Putamen (tissue), 1 donor: ENCODE results near the gene ZMIZ1.
"Not testable (repeated sequence)": the region's sequence is repeated elsewhere in the genome, so short reads cannot be mapped to it uniquely, and the experiment has no call there.

Experiments
- DNase-seq: peaks from one replicate; pipeline ENCODE4 v3.0.0-alpha.2; 2016; ENCODE audit warnings: low spot score

ZMIZ1 gene

DNA sequence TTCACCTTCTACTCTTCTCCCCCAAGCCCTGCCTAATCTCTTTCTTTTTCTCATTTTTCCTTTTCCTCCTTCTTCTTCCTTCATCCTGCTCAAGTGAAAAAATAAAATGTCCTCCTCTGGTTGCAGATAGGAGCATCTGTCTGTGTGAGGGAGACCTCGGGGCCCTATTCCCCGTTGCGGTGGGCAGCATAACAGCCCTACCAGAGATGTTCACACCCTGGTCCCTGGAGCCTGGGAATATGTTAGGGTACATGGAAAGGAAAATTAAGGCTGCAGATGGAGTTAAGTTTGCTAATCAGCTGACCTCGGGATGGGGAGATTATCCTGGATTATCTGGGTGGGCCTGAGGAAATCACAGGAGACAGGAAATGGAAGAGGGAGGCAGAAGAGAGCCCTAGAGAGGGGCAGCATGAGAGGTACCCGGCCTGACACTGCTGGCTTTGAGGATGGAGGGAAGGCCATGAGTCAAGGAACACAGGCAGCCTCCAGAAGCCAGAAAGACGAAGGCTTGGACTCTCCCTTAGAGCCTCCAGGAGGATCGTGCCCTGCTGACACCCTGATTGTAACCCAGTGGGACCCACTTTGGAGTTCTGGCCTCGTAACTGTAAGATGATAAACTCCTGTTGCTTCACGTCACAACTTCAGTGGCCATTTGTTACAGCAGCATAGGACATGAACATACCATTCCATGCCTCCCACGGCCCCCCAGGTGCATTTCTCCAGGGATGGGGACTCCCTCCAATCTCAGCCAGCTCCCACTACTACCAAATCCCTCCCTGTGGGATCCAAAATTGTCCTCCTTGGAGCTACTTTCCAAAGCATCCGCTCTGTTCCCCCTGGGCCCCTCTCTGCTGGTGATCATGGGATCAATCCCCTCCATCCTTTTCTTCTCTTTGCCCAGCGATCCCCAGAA, 39.0 kb upstream of the ZMIZ1 start:
- DNase-seq, result no peak

DNA sequence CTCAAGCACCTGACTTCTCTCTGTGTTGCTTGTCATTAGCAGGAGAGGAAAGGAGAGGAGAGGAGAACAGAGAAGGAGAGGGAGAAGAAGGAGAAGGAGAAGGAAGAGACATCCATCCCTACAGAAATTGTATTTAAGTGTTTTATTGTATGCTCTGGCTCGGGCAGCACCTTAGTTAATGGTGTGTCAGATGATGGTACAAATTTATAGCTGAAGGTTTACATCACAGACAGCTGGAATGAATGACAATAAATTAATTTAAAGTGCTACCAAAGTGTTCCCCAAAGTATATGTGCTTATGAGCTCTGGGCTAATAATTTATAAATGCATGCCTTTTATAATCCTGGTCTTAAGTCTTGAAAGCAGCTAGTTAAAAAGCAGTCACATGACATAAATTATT, 38.1 kb upstream of the ZMIZ1 start:
- DNase-seq, result no peak

DNA sequence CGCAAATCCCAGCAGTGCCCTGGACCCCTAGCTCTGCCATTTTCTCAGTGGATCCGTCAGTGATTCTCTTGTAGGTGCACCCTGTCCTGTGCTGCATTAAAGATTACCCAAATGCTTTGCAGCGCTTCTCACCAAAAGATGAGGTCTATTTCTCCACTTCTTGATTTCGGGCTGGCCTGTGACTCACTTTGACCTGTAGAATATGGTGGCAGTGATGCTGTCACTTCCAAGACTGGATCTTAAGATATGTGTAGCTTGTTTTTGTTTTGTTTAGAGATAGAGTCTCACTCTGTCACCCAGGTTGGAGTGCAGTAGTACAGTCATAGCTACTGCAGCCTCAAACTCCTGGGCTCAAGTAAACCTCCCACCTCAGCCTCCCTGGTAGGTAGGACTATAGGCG, 37.0 kb upstream of the ZMIZ1 start:
- DNase-seq, result no peak

DNA sequence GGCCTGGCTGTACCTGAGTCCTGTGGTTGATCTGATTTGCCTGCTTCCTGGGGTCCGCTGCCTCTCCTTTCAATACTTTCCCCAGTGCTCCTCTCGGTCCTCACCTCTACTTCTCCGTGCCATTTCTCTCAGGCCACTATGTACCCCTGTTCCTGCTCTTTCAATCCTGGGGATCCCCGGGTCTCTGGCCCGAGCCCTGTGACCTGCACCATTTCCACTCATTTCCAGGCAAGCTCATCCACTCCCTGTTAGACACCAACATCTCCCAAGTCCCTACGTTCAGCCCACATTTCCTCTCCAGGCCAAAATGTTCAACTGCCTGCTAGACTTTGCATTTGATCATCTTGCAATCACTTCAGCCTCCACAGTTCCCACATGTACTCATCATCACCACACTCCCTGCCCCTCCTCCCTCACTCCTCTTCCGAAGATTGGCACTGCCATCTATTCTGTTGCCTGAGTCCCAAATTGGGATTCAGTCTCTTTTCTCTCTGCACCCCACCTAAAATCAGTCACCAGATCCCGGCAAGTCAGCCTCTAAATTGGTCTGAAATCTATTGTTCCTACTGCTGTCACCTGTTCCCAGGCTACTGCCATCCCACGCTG, 34.4 kb upstream of the ZMIZ1 start:
- no peak for DNase-seq

DNA sequence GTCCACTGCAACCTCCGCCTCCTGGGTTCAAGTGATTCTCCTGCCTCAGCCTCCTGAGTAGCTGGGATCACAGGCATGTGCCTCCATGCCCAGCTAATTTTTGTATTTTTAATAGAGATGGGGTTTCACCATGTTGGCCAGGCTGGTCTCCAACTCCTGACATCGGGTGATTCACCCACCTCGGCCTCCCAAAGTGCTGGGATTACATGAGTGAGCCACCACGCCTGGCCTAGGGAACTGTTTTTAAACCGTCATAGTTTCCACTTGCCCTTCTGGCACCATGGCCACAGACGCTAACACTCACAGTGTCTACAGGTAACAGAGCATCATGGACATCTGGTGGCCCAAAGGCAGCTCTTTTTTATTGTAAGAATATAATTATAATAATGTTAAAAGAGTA, 32.4 kb upstream of the ZMIZ1 start:
- not testable (repeated sequence) for DNase-seq

DNA sequence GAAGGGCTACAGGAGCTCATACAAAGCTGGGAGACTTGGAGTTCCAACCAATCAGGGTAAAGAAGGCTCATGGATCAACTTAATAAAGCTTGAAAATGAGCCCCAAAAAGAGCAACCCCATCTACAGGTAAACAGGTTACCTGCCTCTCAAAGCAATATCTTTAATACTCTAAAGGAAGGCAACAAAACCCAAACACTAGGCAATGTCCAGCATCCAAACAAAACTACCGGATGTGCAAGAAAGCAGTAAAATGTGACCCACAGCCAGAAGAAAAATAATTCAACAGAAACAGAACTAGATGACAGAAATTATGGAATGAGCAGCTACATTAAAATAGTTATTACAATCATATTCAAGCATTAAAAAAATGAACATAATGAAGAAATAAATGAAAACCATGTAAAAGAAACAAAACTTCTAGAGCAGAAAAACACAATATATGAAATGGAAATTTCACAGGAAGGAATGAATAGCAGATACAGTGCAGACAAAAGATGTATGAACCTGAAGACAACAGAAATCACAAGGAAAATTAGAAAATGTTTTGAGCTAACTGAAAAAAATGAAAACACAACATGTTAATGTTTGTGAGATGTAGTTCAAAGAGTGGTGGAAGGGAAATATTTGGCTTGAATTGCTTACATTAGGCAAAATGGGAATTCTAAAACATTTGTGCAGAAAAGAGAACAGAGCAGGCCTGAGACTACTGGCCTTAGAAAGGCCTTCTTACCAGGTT, 30.5 kb upstream of the ZMIZ1 start:
- no peak for DNase-seq

DNA sequence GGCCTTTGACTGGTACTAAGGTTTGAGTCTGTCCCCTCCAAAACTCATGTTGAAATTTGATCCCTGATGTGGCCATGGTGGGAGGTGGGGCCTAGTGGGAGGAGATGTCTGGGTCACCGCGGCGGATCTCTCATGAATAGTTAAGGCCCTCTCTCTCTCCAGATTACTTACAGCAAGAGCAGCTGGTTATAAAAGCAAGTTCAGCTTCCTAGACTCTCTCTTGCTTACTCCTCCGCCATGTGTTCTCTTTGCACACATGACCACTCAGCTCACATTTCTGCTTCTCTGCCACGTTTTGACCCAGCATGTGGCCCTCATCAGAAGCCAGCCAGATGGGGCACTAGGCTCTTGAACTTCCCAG, 29.9 kb upstream of the ZMIZ1 start:
- DNase-seq, result no peak

DNA sequence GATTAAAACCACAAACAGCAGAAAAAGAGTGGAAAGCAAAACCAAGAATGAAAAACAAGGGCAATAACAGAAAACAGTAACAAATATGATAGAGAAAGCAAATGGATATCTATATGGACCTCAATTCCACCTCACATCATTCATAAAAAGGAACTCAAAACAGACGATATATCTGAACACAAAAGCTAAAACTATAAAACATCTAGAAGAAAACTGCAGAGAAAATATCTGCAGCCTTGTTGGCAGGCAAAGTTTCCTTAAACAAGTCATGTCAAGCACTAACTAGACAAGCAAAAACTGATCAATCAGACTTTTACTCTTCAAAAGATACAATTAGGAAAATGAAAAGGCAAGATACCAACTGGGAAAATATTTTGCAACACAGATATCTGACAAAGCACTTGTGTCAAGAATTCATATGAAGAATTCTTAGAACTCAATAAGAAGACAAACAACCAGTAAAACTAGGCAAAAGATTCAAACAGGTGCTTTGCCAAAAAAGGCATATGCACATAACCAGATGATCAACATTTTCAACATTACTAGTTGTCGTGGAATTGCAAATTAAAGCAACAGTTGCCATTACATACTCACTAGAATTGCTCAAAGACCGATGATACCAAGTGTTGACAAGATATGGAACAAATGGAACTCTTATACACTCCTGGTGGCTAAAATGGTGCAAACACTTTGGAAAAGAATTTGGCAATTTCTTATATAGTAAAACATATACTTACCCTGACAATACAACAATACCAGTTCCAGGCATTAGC, 25.9 kb upstream of the ZMIZ1 start:
- DNase-seq, result no peak

DNA sequence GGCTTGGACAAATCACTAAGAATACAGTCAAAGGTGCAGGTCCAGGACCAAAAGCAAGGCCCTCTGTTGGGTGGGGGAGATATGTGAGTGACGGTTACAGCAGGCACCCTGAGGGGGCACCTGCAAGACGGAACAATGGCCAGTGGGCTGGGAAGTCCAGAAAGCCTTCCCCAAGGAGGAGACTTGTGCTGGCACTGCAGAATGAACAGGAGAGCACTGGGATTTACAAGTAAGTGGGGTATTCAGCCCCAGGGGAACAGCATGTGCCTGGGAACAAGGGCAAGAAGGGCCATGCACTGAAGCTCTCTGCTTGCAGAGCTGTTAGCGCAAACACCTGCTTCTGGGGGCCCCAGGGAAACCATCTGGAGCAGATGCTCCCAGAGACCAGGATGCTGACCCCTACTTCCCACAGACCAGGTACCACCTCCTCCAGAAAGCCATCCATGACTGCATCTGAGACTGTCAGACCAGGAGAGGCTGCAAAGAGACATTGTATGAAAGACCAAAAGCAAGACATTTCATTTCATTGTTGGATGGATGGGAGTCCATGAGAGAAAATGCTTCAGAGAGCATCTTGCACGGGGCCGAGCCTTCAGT, 24.6 kb upstream of the ZMIZ1 start:
- no peak for DNase-seq

DNA sequence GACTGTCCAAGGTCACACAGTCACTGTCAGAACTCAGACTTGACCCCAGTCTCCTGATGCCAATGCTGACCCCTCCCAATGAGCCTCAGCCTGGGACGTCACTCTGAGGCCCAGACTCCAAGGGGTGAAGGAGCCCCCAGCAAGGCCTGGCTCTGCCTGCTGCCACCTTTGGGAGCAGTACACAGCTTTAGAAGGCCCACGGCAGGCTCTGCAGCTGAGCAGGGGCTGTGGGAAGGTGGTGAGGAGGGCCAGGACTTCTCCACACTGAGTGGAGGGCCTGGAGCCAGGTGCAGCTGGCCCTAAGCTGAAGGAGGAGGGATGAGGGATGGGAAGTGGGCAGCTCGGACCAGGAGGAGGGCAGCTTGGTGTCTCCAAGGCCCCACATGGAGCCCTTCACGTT, 23.9 kb upstream of the ZMIZ1 start:
- no peak for DNase-seq

DNA sequence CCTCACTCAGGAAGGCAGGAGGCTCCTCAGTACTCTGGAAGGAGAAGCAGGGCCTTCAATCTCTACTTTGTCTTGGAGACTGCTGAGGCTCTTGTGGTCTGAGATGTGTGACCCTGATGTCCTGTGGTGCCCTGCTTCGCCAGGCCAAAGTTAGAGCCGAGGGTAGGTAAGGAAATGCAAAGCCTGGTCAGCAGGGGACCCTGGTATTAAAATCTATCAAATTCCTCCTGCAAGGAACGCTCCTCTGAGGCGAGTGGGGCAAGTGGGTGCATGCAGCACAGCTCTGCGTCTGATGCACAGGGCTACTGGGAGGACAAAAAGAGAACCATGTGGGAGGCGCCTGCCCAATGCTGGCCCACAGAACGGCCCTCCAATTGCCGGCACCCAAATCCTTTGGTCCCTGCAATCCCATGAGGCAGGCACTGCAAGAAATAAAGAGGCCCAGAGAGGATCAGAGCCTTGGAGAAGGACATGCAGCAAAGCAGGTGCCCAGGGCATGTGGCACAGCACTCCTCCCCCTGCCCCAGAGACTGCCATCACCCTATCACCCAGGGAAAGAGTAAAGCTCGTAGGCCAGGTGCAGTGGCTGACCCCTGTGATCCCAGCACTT, 23.1 kb upstream of the ZMIZ1 start:
- DNase-seq, result no peak

DNA sequence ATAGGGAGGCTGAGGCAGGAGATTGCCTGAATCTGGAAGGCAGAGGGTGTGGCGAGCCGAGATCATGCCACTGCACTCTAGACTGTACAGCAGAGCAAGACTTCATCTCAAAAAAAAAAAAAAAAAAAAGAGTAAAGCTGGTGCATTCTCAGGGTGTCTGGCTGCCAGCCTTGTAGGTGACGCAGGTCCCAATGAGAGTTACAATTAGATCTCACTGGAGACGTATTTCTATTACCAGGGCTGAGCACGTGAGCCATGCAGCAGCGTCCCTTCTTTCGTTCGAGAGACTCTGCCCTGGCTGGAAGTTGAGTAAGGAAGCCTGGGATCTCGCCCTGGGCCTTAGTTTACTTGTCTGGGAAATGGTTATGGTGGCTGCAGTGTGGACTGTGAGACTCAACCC, 22.4 kb upstream of the ZMIZ1 start:
- no peak for DNase-seq

DNA sequence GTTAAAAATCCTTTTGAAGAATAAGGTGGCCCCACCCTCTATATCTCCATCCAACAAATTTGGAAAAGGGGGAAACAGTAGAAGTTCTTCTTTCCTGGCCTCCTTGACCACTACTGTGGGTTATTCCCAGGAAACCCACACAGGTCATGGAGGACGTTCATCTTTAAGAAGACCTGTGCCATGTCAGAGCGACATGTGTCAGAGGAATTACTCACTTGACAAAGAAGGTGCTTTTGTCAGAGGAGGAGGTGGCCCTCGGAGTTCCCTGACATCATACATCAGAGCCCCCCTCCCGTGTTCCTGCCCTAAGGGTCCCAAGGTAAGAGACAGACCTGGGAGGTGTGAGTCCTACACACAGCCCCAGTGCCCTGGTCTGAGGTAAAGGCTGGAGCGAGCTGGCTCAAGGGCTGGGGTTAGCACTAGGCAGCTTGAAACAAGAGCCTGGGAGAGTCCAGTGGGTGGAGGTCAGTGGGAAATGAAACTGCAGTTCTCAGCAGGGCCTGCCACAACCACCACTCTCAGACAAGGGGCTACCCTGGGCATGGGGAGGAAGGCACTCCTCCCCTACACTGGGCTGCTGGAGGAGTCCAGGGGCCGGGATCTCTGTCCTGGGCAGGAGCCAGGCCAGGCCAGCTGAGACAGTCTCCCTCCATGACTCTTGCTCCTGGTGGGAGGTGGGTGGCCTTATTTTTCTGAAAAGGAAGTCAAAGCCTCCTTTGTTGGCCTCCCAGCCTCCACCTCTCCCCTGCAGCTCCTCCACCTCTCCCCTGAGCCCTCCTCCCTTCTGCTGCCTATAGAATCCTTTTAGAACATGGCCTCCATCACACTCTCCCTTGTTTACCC, 21.8 kb upstream of the ZMIZ1 start:
- DNase-seq, result no peak

DNA sequence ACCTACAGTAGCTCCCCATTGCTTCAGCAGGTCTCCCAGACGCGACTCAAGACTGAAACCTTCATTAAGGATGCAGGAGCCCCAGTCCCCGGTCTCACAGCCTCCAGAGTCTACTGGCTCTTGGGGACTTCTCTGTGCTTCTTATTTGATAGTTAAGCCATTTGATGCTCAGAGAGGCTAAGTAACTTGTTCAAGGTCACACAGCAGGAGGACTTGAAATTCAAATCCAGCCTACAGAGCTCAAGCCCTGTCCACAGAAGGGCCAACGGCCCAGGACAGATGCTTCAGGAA, 21.2 kb upstream of the ZMIZ1 start:
- no peak for DNase-seq

DNA sequence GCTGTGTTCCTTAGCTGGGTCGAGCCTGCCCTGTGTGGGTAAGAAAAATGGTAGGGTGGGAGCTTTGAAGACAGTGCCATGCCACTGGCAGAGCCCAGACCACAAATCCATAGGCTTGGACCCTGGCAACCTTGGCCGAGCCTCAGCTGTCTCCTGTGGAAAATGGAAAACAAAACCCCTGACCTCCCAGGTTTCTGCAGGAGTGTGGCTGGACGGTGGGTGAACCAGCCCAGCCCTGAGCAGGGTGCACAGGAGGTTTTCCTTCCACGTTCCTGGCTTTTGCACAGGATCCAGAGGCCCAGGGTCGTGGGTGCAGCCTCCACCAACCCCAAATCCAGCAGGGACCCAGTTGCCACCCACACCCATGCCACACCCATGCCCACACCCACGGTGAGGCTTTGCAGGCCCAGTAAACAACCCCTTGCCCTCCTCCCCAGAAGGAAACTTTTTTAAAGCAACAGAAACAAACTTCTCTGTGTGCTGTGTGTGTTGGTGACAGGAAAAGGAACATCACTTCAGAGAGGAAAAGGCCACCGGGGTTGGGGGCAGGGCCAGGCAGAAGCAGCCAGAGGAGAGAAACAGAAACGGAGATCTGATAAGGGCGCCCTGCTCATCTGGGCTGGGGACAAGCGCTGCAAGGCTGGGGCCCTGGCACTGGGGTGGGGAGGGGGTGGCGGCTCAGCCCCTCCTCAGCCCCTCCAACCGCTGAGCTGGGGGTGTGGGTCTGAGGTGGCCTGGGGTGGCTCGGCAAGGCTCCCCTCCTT, 20.7 kb upstream of the ZMIZ1 start:
- no peak for DNase-seq

DNA sequence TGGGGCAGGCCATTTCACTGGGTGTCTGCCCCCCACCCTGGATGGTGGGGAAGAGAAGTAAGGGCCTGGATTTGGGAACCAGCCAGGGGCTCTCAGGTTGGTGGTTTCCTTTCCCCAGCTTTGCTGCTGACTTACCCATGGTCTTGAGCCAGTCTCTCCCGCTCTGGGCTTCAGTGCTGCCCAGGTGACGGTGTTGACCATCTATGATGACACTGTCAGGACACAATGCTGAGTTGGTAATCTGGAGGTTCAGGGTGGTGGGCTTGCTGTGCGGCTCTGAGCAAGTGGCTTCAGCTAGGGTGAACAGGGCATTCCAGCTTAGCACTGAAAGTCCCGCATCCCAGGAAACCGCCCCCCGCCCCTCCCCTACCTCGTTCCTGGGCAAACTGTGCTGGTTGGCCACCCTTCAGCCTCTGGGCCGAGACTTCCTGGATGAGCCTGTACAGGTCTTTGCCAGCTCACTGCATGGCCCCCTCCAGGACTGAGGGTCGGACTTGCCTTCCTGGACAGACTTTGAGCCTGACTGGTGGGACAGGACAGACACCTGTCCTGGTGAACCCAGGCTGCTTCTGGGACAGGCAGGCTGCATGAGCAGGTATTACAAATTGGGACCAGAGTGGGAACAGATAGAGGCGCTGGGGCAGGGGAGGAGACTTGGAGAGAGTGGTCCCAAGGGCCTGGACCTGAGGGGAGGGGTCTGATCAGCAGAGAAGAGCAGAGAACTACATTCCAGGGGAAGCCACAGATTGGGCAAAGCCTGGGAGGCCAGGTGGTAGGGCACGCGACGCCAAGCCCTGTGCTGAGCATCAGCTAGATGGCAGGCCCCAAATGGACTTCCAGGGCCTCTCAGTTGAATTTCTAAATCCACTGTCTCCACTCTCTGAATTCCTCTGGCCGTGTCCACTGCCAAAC, 19.9 kb upstream of the ZMIZ1 start:
- no peak for DNase-seq

DNA sequence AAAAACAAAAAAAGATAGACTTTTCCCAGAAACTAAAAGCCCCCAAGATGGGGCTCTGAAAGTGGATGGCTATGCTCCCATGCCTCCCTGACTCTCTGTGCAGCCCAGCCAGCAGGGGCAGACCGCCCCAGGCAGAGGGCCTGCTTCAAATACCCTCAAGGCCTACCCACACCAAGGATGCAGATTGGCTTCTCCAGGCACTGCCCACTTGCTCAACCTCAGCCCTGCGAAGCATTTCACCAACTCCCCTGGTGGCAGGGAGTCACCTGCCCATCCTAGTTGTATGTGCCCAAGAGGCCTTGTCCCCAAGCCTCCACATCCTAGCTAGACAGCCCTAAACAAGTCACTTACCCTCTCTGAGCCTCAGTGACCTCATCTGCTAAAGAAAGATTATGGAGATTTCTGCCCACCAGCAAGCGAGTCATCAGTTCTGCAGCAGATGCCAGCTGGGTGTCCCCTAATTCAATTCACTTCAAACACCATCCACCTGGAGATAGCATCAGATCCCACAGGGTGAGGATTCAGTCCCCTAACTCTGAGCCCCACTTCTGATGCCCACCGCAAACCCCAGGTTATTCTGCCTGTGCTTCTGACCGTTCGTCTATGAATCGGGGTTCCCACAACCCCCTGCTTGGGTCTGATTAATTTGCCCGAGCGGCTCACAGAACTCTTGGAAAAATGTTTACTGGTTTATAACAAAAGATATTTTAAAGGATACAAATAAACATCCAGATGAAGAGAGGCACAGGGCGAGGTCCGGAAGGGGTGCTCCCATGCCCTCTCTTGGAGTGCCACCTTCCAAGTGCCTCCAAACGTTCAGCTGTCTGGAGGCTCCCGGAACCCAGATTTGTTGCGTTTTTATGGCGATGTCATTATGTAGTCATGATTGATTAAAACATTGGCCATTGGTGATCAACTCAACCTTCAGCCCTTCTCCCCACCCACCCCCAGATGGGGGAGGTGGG, 18.6 kb upstream of the ZMIZ1 start:
- DNase-seq, result no peak
